Epidermal melanocyte (primary cell): Measurements from ENCODE around the gene ENTPD8.
"Not testable (repeated sequence)": the region's sequence is repeated elsewhere in the genome, so short reads cannot be mapped to it uniquely, and the experiment has no call there.

Source experiments
- DNase-seq: peaks from one replicate; pipeline ENCODE4 v3.0.0; 2011; ENCODE audit warnings: low spot score; ENCODE audit not compliant: insufficient read length

The ENTPD8 gene

DNA sequence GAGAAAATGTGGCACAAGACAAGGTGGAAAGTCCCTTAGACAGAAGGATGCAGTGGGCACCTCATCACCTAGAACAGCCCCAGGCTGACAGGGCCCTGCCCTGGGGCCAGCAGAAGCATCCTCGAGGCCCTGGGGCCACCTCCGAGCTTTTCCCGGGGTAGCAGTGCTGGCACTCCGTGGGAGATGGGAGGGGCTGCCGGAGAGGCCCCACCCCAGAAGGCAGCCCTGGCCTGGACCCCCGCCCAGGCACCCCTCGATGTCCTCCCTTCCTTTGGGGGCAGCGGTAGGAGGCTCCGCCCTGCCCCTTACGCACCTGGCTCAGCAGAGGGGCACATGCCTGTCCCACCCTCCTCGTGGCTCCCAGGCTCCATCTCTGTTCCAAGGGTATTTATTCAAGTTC lies 35.7 kb upstream of the ENTPD8 start:
- DNase-seq = no peak

DNA sequence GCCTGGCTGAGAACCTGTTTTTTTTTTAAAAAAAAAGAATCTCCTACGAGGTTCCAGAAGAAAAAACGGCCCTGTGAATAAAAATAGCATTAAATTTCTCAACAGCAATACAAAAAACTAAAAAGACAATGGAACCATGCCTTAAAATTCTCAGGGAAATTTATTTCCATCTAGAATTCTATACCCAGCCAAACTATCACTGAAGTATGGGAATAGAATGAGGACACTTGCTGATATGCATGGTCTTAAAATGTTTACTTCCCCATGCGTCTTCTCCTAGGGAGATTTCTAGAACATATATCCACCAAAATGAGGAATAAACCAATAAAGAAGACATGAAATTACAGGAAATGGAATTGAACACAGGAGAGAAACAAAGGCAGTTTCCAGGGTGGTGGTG lies 34.5 kb upstream of the ENTPD8 start:
- no peak for DNase-seq

DNA sequence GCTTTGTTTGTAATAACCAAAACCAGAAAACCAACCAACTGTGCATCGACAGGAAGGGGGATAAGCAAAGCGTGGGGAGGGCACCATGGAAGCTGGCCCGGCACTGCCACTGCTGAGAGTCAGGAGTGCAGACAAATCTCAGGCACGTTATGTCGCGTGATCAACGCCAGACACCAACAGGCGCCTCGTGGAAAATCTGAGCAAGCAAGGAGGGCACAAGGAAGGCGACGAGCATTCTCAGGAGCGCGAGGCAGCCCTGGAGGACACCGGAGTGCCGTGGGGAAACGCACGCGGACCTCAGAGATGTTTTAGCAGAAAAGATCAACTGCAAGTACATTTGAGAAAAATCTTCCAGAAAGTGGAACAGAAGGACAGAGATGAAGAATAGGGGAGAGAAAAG lies 33.1 kb upstream of the ENTPD8 start:
- DNase-seq = no peak

DNA sequence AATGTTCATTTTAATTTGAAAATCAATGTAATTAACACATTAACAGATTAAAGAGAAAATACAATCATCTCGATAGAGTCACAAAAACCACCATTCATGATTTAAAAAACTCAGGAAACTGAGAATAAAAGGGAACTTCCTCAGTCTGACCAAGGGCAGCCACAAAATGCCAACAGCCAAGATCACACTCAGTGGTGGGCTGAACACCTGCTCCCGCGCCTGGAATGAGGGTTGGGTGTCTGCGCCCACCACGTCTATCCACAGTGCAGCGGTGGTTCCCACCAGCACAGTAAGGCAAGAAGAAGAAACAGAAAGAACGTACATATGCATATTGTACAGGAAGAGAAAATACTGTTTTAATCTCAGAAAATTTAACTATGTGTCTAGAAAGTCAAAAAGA lies 29.6 kb upstream of the ENTPD8 start:
- DNase-seq = no peak

DNA sequence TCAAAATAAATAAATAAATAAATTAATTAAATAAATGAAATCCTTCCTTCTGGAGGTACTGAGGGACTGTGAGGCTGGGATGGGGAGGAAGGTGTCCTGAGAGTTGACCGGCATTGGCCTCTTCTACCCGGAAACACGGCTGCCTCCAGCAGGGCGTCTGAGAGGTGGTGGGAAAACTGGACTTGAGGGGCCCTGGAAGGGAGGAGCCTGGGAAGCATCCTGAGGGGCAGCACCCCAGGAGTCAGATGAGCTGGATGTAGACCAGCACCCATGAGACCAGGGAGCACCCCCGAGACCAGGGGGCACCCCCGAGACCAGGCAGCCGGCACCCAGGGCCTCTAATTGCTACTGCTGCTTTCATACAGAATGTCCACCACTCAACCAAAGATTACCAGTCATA lies 26.7 kb upstream of the ENTPD8 start:
- DNase-seq = no peak

DNA sequence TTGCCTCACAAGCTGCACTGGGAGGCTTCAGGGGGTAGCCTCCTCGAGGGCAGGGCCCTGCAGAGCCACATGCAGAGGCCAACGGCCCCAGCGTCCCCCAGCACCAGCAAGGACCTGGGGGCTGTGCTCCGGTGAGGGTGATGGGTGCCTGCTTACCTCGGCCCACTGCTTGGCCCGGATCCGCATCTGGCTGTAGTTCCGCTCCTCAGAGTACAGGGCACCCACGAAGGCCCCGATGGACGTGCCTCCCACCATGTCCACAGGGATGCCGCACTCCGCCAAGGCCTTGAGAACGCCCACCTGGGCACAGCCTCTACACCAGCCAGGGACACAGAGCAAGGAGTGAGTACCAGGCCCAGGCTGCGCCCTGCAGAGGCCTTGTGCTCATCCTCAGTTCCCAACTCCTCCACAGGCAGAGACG lies 26.0 kb upstream of the ENTPD8 start:
- DNase-seq = no peak

GRCh38 chr9:137466389-137467085 lies 25.4 kb upstream of the ENTPD8 start:
- DNase-seq = not testable (repeated sequence)

DNA sequence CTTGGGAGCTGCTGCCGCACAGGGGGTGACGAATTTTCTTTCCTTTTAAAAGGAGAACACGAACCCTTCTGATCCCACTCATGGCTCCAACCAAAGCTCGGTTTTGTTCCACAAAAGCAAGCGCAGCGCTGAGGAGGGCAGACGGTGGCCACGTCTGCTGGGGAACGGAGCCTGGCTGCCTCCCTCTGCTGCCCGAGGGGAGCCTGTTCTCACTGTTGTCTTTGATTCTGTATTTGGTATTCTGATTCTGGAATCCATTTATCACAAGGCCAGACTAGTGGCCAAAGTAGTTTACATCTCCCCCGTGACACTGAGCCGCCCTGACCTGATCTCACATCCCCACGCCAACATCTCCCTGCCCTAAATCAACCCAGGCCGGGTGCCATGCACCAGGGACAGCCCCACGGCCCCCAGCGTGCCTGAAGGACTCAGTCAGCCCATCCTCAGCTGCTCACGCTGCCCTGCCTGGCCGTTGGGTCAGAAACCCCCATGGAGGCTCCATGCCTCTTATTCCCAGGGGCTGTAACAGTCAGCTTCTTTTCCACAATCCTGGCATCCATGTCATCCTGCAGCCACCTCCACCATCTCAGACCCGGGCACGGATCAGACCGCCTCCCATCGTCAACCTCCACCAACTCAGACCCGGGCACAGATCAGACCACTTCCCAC lies 24.7 kb upstream of the ENTPD8 start:
- no peak for DNase-seq

GRCh38 chr9:137465000-137465719 lies 24.0 kb upstream of the ENTPD8 start:
- DNase-seq = no peak

- no peak for DNase-seq
Observed at GRCh38 chr9:137464291-137464999, 23.3 kb upstream of the ENTPD8 start.

GRCh38 chr9:137463931-137464290 lies 22.8 kb upstream of the ENTPD8 start:
- no peak for DNase-seq

- DNase-seq = no peak
Observed at GRCh38 chr9:137462986-137463930, 22.1 kb upstream of the ENTPD8 start.

GRCh38 chr9:137462396-137462985 lies 21.3 kb upstream of the ENTPD8 start:
- DNase-seq = no peak

DNA sequence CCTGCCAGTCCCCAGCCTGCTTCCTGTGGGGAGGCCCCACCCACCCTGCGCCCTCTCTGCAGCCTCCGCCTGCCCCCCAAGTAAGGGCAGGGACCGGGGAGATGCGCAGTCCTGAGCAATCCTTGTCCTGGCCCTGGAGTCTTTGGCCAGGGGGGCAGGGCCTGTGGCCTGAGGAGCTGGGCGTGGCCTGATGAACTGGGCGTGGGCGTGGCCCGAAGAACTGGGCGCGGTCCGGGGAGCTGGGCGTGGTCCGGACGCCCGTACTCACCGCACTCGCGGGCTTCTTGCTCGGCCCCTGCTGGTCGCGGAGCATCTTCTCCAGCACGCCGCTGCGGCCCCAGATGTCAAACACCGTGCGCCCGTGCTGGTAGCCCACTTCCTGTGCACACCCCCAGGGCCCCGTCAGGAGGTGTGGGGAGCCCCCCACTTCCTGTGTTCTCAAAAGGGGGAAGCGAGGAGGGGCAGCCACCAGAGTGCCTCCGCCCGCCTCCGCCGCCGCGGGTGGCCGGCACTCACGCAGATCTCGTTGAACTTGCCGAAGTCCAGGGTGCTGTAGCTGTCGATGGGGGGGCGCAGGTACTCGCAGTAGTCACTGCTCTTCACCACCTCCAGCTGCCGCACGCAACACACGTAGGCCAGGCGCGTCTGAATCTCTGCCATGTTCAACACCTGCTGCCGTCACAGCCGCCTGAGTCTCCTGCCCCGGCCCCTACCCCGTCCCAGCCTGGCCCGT lies 20.7 kb upstream of the ENTPD8 start:
- no peak for DNase-seq

GRCh38 chr9:137461316-137461662 lies 20.1 kb upstream of the ENTPD8 start:
- DNase-seq = no peak

DNA sequence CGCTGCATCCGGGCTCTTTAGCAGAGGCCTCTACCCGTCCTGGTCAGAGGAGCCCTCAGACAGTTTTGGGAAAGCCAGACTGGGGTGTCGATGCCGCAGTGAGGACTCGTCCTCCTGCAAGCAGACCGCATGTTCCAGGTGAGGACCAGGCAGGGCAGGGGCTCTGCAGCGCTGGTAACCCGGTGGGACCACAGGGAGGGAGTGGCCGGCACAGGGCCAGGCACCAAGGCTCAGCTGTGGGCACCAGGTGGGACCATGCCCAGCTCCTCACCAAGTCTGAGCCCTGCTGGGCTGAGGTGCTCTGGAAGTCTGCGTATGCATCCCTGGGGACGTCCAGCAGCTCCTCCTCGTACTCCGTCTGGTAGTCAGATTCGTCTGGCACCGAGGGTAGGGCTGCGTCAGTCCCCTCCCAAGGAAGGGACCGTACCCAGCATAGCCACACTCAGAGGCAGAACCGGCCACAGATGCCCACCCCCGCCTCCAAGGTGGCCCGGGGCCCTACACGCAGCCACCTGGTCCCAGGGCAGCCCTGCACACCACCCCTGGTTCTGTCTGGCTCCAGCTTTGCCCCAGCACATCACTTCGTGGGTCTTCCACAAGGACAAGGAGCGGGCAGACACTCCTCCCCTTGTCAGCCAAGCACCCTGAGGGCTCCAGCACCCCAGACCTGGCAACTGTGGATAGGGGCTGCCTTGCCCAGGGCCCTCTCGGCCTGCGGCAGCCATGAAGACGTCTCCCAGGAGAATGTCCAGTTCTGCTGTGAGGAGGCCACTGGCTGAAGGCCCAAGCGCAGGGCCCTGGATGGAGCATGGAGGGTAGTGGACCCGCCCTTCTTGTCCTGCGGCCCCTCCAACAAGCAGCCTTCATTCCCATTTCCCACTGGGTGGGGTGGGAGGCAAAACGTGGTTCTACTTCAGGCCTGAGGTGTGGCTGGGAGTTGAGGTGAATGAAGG lies 19.5 kb upstream of the ENTPD8 start:
- DNase-seq = no peak

DNA sequence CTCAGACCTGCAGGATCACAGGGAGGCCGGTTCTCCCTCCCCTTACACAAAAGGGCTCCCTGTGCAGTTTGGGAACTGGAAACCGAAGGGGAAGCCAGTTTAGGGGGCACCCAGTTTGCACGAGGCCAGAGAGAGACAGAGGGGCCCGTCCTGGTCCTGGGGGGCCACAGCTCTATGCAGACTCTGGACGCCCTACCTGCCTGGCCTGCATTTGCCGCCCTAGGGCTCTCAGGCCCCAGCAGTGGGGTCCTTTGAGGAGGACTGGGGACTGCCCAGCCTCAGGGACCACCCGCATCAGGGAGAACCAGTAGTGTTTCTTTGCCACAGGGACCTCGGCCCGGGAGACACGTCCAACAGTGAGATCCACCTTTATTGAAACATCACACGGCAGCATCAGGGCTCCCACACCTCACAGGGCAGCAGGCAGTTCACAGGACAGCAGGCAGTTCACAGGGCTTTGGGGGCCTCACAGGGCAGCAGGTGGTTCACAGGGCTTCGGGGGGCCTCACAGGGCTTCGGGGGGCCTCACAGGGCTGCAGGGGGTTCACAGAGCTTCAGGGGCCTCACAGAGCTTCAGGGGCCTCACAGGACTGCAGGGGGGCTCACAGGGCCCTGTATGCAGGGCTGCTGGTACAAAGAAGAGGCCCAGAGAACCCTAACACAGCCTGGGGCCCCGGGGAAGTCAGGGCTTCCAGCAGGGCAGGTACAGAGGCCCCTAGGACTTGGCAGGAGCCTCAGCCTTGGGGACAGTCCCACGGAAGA lies 18.6 kb upstream of the ENTPD8 start:
- DNase-seq = no peak

DNA sequence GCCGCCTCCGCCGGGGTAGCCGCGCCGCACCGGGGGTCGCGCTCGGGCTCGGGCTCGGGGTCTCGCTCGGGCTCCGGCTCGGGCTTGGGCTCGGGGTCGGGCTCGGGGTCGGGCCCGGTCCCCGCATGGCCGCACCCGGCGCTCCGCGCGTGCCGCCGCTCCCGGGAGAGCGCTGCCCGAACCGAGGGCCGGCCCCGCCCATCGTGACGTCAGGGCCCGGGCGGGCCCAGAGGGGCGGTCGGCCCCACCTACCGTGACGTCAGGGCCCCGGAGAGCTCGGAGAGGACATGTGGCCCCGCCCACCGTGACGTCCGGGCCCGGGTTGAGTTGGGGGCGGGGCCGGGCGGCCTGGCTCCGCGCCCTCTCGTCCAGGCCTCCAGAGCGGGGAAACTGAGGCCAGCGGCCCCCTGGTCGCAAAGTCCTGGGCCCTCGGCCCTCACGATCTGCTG lies 18.0 kb upstream of the ENTPD8 start, which contains the start of gene NSMF:
Gene NSMF (minus strand): TSS at position 183 of the 449 bp plus-strand sequence. CDS start 232 bp downstream, outside the sequence.
- peak; percentile 100 for DNase-seq
